Measurements from ENCODE around the gene WWOX. TPM values are rescaled to one million over a fixed set of nuclear protein-coding genes. Genes with fewer than 3 reads are reported as not detected.

WWOX gene
- total RNA-seq, 1 donor: 24.2 TPM

DNA sequence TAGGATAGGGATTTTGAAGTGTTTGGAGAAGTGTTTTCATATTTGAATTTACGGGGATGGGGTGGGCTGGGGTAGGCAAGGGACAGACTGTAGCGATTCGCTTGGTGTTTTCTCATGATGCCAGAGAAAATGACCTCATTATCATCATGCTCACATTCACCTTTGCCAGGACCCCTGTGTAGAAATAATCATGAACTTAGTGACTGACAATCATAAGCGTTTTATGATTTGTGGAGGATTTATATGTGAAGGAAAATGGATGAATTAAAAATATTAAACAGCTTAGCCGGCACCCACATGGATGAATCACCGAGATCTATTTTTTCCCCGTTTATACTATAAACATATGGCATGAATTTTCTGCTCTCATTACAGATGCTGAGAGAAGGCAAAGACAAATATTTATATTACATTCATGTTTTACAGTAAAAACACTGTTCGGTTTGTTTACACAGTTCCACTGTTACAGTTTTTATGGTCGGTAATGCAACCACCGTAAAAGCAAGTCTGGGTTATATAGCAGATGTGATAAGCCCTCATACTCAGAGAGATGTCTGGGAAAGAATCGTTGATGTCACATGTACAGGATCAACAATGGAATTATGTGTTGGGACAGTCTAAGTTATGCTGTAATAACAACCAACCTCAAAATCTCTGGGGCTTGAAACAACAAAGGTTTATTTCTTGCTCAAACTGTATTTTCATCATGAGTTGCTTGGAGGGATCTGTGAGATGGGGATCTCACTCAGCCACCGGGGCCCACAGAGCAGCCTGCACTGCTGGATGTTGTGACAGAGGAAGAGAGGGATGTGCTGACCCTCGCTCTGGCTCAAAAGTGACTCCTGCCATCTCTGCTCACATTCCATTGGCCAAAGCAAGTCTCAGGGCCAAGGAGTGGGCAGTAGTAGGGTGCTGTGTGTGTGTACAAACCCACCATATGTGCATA, 85.1 kb downstream of the WWOX start:
- no peak overlapping the region for H3K4me3 ChIP-seq (ENCODE audit: low read depth, low read length)
- no peak for DNase-seq (ENCODE audit: low read depth)
- TF ChIP-seq, protein P1, sequence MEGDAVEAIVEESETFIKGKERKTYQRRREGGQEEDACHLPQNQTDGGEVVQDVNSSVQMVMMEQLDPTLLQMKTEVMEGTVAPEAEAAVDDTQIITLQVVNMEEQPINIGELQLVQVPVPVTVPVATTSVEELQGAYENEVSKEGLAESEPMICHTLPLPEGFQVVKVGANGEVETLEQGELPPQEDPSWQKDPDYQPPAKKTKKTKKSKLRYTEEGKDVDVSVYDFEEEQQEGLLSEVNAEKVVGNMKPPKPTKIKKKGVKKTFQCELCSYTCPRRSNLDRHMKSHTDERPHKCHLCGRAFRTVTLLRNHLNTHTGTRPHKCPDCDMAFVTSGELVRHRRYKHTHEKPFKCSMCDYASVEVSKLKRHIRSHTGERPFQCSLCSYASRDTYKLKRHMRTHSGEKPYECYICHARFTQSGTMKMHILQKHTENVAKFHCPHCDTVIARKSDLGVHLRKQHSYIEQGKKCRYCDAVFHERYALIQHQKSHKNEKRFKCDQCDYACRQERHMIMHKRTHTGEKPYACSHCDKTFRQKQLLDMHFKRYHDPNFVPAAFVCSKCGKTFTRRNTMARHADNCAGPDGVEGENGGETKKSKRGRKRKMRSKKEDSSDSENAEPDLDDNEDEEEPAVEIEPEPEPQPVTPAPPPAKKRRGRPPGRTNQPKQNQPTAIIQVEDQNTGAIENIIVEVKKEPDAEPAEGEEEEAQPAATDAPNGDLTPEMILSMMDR (IDR thresholded peaks at IDR 0.05; ENCODE audit: insufficient read depth, low read length): no peak

DNA sequence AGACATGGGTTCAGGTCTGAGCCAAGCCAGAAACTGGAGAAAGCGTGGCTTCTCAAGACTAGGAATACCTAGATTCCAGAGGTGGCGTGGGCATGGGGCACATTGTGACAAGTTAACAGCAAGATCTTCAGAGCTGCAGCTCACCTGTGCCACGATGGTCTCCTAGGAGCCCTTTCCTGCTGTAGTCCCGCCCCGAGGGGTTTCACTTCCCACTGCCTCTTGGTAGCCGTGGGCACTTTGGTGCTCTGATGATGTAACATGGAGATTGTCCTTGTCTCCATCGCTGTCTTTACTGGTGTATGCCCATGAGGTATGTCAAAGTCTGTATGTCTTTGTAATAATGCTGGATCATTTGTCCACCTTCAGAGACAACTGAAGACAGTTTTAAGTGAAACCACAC, 89.7 kb downstream of the WWOX start:
- TF ChIP-seq, protein P1 (IDR thresholded peaks at IDR 0.05; ENCODE audit: insufficient read depth, low read length): no peak
- no peak overlapping the region for H3K4me3 ChIP-seq (ENCODE audit: low read depth, low read length)
- no peak for DNase-seq (ENCODE audit: low read depth)

DNA sequence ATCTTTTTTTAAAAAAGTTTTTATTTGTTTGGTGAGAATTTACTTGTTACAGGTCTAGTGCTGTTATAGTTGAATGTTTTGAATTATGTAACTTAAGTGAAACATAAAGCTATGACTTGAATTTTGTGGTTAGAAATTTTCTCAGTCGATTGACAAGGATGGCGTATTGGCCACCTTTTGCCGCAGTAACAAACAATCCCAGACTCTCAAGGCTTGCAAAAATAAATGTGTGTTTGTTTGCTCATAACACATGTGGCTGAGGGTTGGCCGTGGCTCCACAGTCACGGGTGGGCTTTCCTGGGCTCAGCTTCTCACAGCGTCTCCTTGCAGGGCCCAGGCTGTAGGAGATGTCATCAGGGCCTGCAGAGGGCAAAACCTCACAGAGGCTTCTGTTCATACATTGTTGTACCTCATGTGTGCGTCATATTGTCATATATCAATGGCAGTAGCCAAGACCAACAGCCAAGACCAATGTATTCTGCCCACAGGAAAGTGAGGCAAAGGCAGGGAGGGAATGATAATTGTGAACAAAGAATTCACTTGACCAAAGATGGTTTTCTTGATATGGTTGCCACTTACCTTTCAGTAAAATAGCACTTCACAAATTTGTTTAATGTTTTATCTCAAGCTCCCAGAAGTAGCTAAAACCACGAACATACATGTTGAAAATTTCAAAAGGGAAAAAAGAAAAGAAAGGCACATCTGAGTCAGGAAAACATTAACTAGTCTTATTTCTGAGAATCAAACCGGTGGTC, 93.5 kb downstream of the WWOX start:
- no peak for DNase-seq (ENCODE audit: low read depth)
- H3K4me3 ChIP-seq (ENCODE audit: low read depth, low read length): no peak overlapping the region

DNA sequence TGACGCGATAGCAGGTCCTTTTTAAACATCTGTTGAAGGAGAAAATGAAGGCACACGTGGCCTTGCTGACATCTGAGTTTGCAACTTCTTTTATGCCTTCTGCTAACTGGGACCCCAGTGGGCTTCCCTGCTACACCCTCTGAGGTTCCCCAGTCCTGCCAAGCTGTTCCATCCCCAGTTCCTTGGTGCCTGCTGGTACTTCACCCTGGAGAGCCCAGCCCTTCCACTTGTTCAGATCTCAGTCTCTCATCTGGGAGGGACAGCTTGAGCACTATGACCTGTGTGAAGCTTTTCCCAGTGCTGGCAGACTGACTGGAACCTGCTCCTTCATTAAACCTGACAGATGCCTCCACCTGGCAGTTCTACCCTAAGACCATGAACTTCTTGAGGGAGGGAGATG, 95.5 kb downstream of the WWOX start:
- no peak overlapping the region for H3K4me3 ChIP-seq (ENCODE audit: low read depth, low read length)
- TF ChIP-seq, protein P1 (IDR thresholded peaks at IDR 0.05; ENCODE audit: insufficient read depth, low read length): no peak
- DNase-seq (ENCODE audit: low read depth): no peak

More for the DNA sequence above, 93.5 kb downstream of the WWOX start:
- TF ChIP-seq, protein P1 (IDR thresholded peaks at IDR 0.05; ENCODE audit: insufficient read depth, low read length): no peak

DNA sequence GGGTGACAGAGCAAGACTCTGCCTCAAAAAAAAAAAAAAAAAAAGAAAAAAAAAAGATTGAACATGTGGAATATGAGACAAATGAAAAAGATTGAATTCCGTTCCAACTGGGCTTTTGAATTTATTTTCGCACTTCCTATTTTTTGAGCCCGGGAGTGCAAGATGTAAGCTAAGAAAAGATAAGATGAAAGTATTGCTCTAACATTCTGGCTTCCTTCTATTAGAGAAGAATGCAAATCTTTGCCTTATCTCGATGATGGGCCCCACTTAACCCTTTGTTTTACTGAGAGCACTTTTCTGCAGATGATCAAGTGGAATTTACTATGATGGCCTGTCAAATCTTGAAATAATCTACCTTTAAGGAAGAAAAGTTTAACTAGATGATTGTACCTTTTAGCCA, 96.3 kb downstream of the WWOX start:
- DNase-seq (ENCODE audit: low read depth): no peak
- no peak overlapping the region for H3K4me3 ChIP-seq (ENCODE audit: low read depth, low read length)
- TF ChIP-seq, protein P1 (IDR thresholded peaks at IDR 0.05; ENCODE audit: insufficient read depth, low read length): no peak

DNA sequence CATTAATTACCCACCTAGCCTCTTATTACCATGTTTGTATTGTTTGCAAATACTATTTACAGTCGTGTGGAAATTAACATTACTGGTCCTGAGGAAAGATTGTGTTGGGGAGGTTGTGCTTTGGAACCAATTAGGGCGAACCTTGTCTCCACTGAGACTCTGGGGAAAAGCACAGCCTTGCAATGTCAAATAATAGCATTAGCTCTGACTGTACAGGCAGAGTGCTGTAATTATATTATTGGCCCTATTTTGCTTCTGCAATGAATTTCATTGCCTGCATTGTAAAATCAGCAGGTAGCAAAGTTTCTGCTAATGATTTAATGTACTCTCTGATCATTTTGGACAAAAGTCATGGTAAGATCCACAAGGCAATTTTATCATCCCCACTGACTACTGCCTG, 97.0 kb downstream of the WWOX start:
- no peak for DNase-seq (ENCODE audit: low read depth)
- no peak overlapping the region for H3K4me3 ChIP-seq (ENCODE audit: low read depth, low read length)
- TF ChIP-seq, protein P1 (IDR thresholded peaks at IDR 0.05; ENCODE audit: insufficient read depth, low read length): no peak
